GM18519 (cell line): ENCODE measurements around the gene CTNNA3.

Experiments used
- ATAC-seq: cut with Tn5 transposase; IDR thresholded peaks from one replicate; pipeline ENCODE4 v1.9.1; 2021; ENCODE audit warnings: mild to moderate bottlenecking, moderate library complexity; ENCODE audit not compliant: unreplicated experiment, low FRiP score

The CTNNA3 gene

DNA sequence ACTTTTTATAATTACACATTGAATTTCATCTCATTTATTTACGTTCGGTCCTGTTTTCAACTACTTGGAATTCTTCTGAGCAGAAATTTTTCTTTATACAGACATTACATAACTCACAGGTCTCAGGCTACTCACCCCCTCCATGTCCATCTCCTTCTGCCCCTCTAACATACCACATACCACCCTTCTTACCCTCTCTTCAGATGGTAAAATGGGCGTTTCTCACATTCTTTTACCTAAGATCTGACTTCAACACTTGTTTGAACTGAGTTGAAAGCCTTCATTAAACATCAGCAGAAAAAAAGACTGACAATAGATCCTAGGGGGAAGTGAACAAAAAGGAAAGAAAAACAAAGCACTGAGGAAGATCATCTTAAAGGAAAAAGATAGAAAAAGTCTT is 309.7 kb downstream of the CTNNA3 start:
- no peak for ATAC-seq

- ATAC-seq, result no peak
These were observed 310.4 kb downstream of the CTNNA3 start for GRCh38 chr10:67385566-67385965.

GRCh38 chr10:67385089-67385488 is 310.9 kb downstream of the CTNNA3 start:
- ATAC-seq, result no peak

GRCh38 chr10:67331121-67331910 is 364.7 kb downstream of the CTNNA3 start:
- no peak for ATAC-seq

DNA sequence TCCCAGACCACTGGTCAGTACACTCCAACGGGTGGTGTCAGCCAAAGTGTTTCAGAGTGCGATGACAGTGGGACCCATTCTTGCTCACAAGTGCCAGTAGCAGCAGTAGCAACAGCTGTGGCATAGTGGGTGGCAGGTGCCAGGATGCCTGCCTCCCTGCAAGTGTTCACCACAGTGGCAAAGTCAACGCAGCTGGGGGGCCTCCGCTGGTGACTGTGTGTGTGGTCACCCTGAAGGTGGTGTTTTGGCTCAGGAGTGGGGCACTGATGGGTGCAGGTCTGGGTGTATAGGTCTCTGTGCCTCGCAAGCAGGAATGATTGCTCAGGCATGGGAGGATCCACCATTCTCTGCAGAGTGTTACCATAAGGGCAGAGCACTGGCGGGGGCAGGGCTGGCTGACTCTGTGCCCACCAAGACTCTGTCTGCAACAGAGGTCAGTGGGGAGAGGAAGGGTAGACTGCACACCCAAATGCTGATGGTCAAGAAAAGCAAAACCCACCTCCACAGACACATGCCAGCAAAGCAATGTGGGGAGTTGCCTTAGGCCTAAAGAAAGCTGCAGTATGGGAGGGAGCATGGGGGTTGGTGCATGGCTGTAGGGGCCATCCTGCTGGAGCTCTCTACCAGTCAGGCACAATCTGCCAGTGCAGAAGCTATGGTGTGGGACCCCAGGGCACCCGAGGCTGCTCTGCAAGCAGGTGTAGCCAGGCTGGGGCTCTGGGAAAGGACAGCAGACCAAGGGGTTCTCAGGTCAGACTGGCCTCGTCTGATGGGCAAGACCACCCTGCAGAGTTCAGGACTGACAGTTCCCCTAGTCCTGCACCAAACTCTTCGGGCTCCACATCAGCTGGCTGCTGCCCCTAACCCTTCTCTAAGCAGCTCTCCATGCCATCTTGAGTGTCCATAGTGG is 368.1 kb downstream of the CTNNA3 start:
- ATAC-seq, result no peak

DNA sequence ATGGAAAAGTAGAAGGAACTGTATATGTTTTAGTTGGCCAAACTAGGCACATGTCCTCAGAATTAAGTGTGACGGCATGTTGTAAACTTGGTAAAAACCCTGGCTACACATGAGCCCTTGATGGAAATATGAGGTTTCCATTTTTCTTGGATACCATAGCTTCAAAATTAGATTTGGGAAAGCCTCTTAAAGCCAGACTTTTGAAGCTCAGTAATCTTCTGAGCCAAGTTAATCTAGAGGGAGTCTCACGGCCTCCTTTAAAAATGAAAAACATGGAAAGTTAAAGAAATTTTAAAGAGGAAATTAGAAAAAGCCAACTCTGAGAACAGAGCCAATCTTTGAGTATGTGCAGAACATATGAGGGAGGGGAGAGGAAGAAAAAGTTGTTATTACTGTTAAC is 376.0 kb downstream of the CTNNA3 start:
- no peak for ATAC-seq

- no peak for ATAC-seq
These were observed 387.1 kb downstream of the CTNNA3 start for GRCh38 chr10:67308912-67309311.

DNA sequence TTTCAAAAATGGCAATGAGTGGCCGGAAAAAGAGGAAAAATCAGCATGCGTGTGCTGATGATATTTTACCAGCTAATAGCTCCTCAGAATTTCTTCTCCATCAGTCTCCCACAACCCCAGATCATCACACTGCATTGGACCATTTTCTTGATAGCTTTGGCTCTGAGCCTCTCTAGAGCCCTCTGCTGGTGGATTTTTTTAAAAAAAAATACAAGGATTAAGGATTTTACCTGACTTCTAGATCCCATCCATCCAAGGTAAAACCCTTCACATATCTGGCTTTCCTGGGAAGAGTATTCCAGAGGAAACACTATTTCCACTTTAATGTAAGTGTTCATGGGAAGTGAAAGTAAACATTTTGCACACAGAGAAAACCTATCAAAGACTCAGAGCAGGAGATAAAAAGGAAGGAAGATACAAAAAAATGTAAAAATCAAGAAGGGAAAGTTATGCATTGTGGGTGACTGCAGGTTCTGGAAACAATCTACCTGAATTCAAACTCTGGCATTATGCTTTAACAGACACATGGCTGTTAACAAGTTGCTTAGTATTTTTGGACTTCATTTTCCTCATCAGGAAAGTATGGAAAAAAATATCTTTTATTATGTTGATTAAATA is 389.3 kb downstream of the CTNNA3 start:
- peak; percentile 63 for ATAC-seq

DNA sequence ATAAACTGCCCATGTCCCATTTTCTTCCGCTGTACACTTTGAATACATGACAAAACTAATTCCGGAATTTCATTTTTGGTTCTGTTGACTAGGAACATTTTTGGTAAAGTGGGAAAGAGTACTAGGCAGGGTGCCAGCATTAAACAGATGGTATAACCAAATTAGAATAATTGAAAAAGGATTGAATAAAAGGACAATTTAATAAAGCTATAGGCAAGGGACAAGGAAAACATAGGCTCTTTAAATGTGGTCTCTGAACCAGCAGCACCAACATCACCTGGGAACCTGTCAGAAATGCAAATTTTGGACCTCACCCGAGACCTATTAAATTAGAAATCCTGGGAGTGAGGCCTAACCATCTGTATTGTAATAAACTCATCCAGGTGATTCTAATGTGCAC is 393.3 kb downstream of the CTNNA3 start:
- ATAC-seq, result no peak

- no peak for ATAC-seq
These were observed 396.2 kb downstream of the CTNNA3 start for GRCh38 chr10:67299761-67300160.

DNA sequence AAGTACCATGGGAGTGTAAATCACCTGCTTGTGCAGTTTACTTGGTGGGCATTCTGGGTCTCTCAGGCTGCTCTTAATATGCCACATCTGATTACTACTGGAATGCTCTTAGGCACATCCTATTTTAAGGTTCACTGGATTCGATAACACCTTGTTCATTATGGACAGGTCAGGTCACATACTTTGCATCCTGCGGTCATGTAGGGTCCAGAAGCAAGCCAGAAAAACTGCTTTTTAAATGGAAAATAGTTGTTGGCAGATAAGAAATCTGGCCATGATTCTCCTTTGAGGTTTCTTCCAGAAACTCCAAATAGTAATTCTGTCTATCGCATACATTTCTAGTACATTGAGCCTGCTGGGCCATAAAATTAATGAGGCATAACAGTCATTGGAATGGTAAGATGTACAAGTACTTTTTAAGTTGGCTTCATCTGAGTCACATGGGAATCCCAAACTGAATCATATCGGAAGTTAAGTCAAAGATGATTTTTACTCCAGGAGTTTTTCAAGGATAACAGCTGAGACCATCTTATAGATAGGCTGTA is 398.3 kb downstream of the CTNNA3 start:
- ATAC-seq, result no peak

GRCh38 chr10:67296926-67297325 is 399.1 kb downstream of the CTNNA3 start:
- ATAC-seq, result no peak

GRCh38 chr10:67288688-67289410 is 407.1 kb downstream of the CTNNA3 start:
- no peak for ATAC-seq

DNA sequence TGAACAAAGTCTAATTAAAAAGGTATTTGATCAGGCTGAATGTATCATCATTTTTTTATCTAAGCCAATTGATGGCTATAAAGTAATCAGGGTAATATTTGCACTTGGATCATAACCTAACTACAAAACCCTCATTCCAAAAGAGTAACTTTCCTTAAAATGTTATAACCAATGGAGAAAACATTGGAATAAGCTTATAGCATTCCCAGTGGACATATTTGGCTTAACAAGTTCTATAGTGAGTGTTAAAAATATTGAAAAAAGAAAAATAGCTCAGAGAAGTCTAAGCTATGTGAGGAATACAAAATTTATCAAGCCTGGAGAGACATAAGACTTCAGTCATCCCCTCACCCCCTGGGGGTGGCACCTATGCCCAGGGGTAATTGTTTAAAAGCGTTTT is 411.4 kb downstream of the CTNNA3 start:
- no peak for ATAC-seq

GRCh38 chr10:67282871-67283270 is 413.1 kb downstream of the CTNNA3 start:
- no peak for ATAC-seq

DNA sequence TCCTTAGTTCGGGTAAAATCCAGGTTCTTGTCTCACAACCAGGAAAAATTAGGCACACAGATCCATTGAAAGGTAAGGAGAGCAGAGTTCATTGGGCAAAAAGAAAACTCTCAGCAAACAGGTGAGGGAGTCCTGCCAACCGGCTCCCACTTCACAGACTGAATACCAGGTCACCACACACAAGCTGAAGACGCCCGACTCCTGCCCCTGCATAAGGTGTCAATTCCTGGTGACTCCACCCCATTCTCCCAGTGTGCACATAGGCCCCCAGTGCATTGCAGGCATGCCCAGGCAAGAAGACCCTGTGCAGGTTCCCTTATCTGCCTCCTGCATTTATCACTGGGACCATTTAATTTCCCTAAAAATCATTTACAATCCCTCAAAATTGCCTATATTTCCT is 415.6 kb downstream of the CTNNA3 start:
- ATAC-seq, result no peak

GRCh38 chr10:67277402-67277801 is 418.6 kb downstream of the CTNNA3 start:
- ATAC-seq, result no peak

GRCh38 chr10:67269828-67270227 is 426.2 kb downstream of the CTNNA3 start:
- no peak for ATAC-seq

GRCh38 chr10:67268146-67268545 is 427.8 kb downstream of the CTNNA3 start:
- ATAC-seq, result no peak

GRCh38 chr10:67262675-67263074 is 433.3 kb downstream of the CTNNA3 start:
- ATAC-seq, result no peak
